Duodenal mucosa (tissue), 2 donors: ENCODE results near the gene LTB4R.

Source experiments
- H3K27ac ChIP-seq: one replicate; pipeline ENCODE4 v1.7.0; 2013; ENCODE audit warnings: low read depth, low read length
- H3K27me3 ChIP-seq, 2 donors: one replicate each; pipeline ENCODE4 v1.7.0; 2013; ENCODE audit warnings: low read length in 2 of 2, control low read depth in 1 of 2; ENCODE audit not compliant: insufficient read depth in 2 of 2, control insufficient read depth in 1 of 2
- H3K36me3 ChIP-seq, 2 donors: one replicate each; pipeline ENCODE4 v1.7.0; 2013; ENCODE audit warnings: low read length in 2 of 2, control low read depth in 1 of 2; ENCODE audit not compliant: insufficient read depth in 2 of 2, control insufficient read depth in 1 of 2
- H3K4me1 ChIP-seq, 2 donors: one replicate each; pipeline ENCODE4 v1.7.0; 2013; ENCODE audit warnings: low read length in 2 of 2, control low read depth in 1 of 2; ENCODE audit not compliant: insufficient read depth in 2 of 2, control insufficient read depth in 1 of 2
- H3K4me3 ChIP-seq, 2 donors: one replicate each; pipeline ENCODE4 v1.7.0; 2013; ENCODE audit warnings: low read length in 2 of 2, low read depth in 1 of 2
- H3K9ac ChIP-seq, 2 donors: one replicate each; pipeline ENCODE4 v1.7.0; 2013; ENCODE audit warnings: low read length in 2 of 2, low read depth in 1 of 2
- H3K9me3 ChIP-seq, 2 donors: one replicate each; pipeline ENCODE4 v1.7.0; 2013; ENCODE audit warnings: low read length in 2 of 2, control low read depth in 1 of 2; ENCODE audit not compliant: control insufficient read depth in 1 of 2

LTB4R gene

GRCh38 chr14:24269910-24270536, 41.3 kb upstream of the LTB4R start:
- H3K27ac ChIP-seq, result no peak overlapping the region
- no peak overlapping the region for H3K4me3 ChIP-seq
- peaks cover 22 to 46% of the 10 kb centered on the region in 2 donors for H3K36me3 ChIP-seq

GRCh38 chr14:24270537-24271133, 40.7 kb upstream of the LTB4R start:
- H3K27ac ChIP-seq, result peak overlapping the region; percentile 96
- no peaks in the 10 kb centered on the region for H3K27me3 ChIP-seq
- peak overlapping the region; percentile 96 to 98 for H3K9ac ChIP-seq
- H3K9me3 ChIP-seq, result no peaks in the 10 kb centered on the region
- H3K36me3 ChIP-seq, result peaks cover 22 to 40% of the 10 kb centered on the region in 2 donors
- H3K4me1 ChIP-seq, result peaks cover 18 to 27% of the 10 kb centered on the region in 2 donors
- H3K4me3 ChIP-seq, result peak overlapping the region; percentile 91 to 94

More at GRCh38 chr14:24269910-24270536, 41.3 kb upstream of the LTB4R start:
- no peaks in the 10 kb centered on the region for H3K9me3 ChIP-seq
- H3K4me1 ChIP-seq, result peaks cover 18 to 27% of the 10 kb centered on the region in 2 donors
- H3K9ac ChIP-seq, result no peak overlapping the region
- H3K27me3 ChIP-seq, result no peaks in the 10 kb centered on the region

- H3K9ac ChIP-seq, result peak within 1 kb of the TSS; percentile 96 to 98
Measured at GRCh38 chr14:24271134-24271833, 40.0 kb upstream of the LTB4R start, which contains the start of gene RABGGTA. TSS of gene RABGGTA (minus strand) at chr14:24271597. CDS start at chr14:24271115, 482 bp downstream.

GRCh38 chr14:24271834-24272263, 39.5 kb upstream of the LTB4R start:
- Histone ChIP-seq H3K4me1 (peaks cover 20 to 27% of the 10 kb centered on the region in 2 donors), H3K9me3 (no peaks in the 10 kb centered on the region), H3K36me3 (peaks cover 13 to 28% of the 10 kb centered on the region in 2 donors), H3K4me3 (peak overlapping the region; percentile 91 to 94), H3K9ac (peak overlapping the region; percentile 96 to 98), H3K27me3 (no peaks in the 10 kb centered on the region), H3K27ac (peak overlapping the region; percentile 96)

More at GRCh38 chr14:24271134-24271833, 40.0 kb upstream of the LTB4R start, which contains the start of gene RABGGTA:
- Histone ChIP-seq H3K36me3 (peaks cover 18 to 33% of the 10 kb centered on the region in 2 donors), H3K4me1 (peaks cover 20 to 27% of the 10 kb centered on the region in 2 donors), H3K27me3 (no peaks in the 10 kb centered on the region), H3K27ac (peak within 1 kb of the TSS; percentile 96), H3K9me3 (no peaks in the 10 kb centered on the region), H3K4me3 (peak within 1 kb of the TSS; percentile 91 to 94)

- Histone ChIP-seq H3K27ac (no peak overlapping the region), H3K36me3 (peaks cover 8 to 22% of the 10 kb centered on the region in 2 donors), H3K4me1 (peaks cover 20 to 27% of the 10 kb centered on the region in 2 donors)
Measured at GRCh38 chr14:24272467-24272866, 38.8 kb upstream of the LTB4R start.

GRCh38 chr14:24273422-24273998, 37.8 kb upstream of the LTB4R start:
- Histone ChIP-seq H3K4me3 (no peak overlapping the region), H3K9ac (peak overlapping the region in 1 of 2 donors; percentile 0), H3K27ac (no peak overlapping the region), H3K9me3 (no peaks in the 10 kb centered on the region), H3K36me3 (peaks cover 6 to 13% of the 10 kb centered on the region in 2 donors), H3K27me3 (no peaks in the 10 kb centered on the region), H3K4me1 (peaks cover 20 to 27% of the 10 kb centered on the region in 2 donors)

More at GRCh38 chr14:24272467-24272866, 38.8 kb upstream of the LTB4R start:
- Histone ChIP-seq H3K27me3 (no peaks in the 10 kb centered on the region), H3K9ac (peak overlapping the region in 1 of 2 donors; percentile 8), H3K9me3 (no peaks in the 10 kb centered on the region), H3K4me3 (no peak overlapping the region)

- Histone ChIP-seq H3K9ac (peak overlapping the region in 1 of 2 donors; percentile 0), H3K4me1 (peaks cover 20 to 27% of the 10 kb centered on the region in 2 donors), H3K36me3 (peaks cover 2 to 7% of the 10 kb centered on the region in 2 donors), H3K27ac (no peak overlapping the region), H3K4me3 (no peak overlapping the region), H3K27me3 (no peaks in the 10 kb centered on the region), H3K9me3 (no peaks in the 10 kb centered on the region)
Measured at GRCh38 chr14:24274101-24274543, 37.2 kb upstream of the LTB4R start.

GRCh38 chr14:24277071-24277470, 34.2 kb upstream of the LTB4R start:
- Histone ChIP-seq H3K27me3 (no peaks in the 10 kb centered on the region), H3K4me1 (peaks cover 15 to 18% of the 10 kb centered on the region in 2 donors)

GRCh38 chr14:24277606-24278321, 33.5 kb upstream of the LTB4R start:
- Histone ChIP-seq H3K9ac (no peak overlapping the region), H3K27me3 (no peaks in the 10 kb centered on the region), H3K27ac (no peak overlapping the region), H3K9me3 (no peaks in the 10 kb centered on the region), H3K36me3 (no peaks in the 10 kb centered on the region), H3K4me1 (peaks cover 11 to 12% of the 10 kb centered on the region in 2 donors), H3K4me3 (no peak overlapping the region)

More at GRCh38 chr14:24277071-24277470, 34.2 kb upstream of the LTB4R start:
- H3K9ac ChIP-seq, result no peak overlapping the region
- no peak overlapping the region for H3K27ac ChIP-seq
- no peaks in the 10 kb centered on the region for H3K9me3 ChIP-seq
- H3K36me3 ChIP-seq, result no peaks in the 10 kb centered on the region
- no peak overlapping the region for H3K4me3 ChIP-seq
